ENCODE measurements around the gene CIB2. TPM values are rescaled to one million over a fixed set of nuclear protein-coding genes. Genes with fewer than 3 reads are reported as not detected.

CIB2 gene
- total RNA-seq, 1 donor from 2014 or later, result 3.7 TPM

GRCh38 chr15:78170848-78171773 is 39.9 kb upstream of the CIB2 start:
- intact Hi-C loops (cut with micrococcal nuclease), result loop anchor here (1.0 to 10.0 kb wide), 4 partner anchors 22 to 176 kb away; partner anchors contain the start of genes CIB2 and IDH3A
- peaks cover 46% of the 10 kb centered on the region for H3K36me3 Mint-ChIP-seq (ENCODE audit: low read depth)
- no peak for DNase-seq
- POLR2A ChIA-PET, result interaction anchor here (0.6 to 6.3 kb wide), 6 partner anchors 22 to 266 kb away, joined by 3 to 86 read pairs (median 4); partner anchors contain the start of genes CIB2, IDH3A and IREB2
- CTCF ChIA-PET, result interaction anchor here (1.5 to 3.1 kb wide), 3 partner anchors 24 to 40 kb away, joined by 5 to 13 read pairs (median 5); no protein-coding TSS in a partner anchor
- peak; percentile 73 for ATAC-seq (ENCODE audit: low read depth)
- H3K27me3 Mint-ChIP-seq, result no peaks in the 10 kb centered on the region
- H3K9me3 Mint-ChIP-seq, result no peaks in the 10 kb centered on the region
- H3K4me1 Mint-ChIP-seq, result peaks cover 92% of the 10 kb centered on the region
- no peak for TF ChIP-seq CTCF (IDR thresholded peaks at IDR 0.05)
- H3K4me3 Mint-ChIP-seq, result peak overlapping the region; percentile 77
- H3K27ac Mint-ChIP-seq, result peak overlapping the region; percentile 95

- Mint-ChIP-seq H3K27ac (peak overlapping the region; percentile 86), H3K36me3 (ENCODE audit: low read depth) (peaks cover 67% of the 10 kb centered on the region), H3K4me3 (peak overlapping the region; percentile 58), H3K4me1 (peaks cover 72% of the 10 kb centered on the region), H3K27me3 (no peaks in the 10 kb centered on the region), H3K9me3 (no peaks in the 10 kb centered on the region)
- peak; percentile 28 for ATAC-seq (ENCODE audit: low read depth)
- no peak for TF ChIP-seq CTCF (IDR thresholded peaks at IDR 0.05)
- no peak for DNase-seq
- intact Hi-C loops (cut with micrococcal nuclease), result no loop called here
- CTCF ChIA-PET, result interaction anchor here (1.0 to 3.2 kb wide), 2 partner anchors 27 to 55 kb away, joined by 3 to 15 read pairs; no protein-coding TSS in a partner anchor
- POLR2A ChIA-PET, result interaction anchor here (0.7 to 2.2 kb wide), 3 partner anchors 19 to 186 kb away, joined by 3 to 8 read pairs (median 5); partner anchors contain the start of gene IDH3A
Observed at GRCh38 chr15:78168608-78169007, 37.4 kb upstream of the CIB2 start.

GRCh38 chr15:78167227-78167888 is 36.1 kb upstream of the CIB2 start:
- POLR2A ChIA-PET, result interaction anchor here (0.6 to 2.2 kb wide), 4 partner anchors 15 to 35 kb away, joined by 3 to 8 read pairs (median 6); partner anchors contain the start of gene IDH3A
- Mint-ChIP-seq H3K27ac (peak overlapping the region; percentile 90), H3K9me3 (no peaks in the 10 kb centered on the region), H3K27me3 (no peaks in the 10 kb centered on the region), H3K4me3 (peak overlapping the region; percentile 61), H3K36me3 (ENCODE audit: low read depth) (peaks cover 72% of the 10 kb centered on the region), H3K4me1 (peaks cover 59% of the 10 kb centered on the region)
- DNase-seq (no peak), ATAC-seq (ENCODE audit: low read depth) (peak; percentile 73)
- no peak for TF ChIP-seq CTCF (IDR thresholded peaks at IDR 0.05)
- CTCF ChIA-PET, result interaction anchor here (3.2 kb wide), 1 partner anchor 28 kb away, joined by 15 read pairs; no protein-coding TSS in a partner anchor
- intact Hi-C loops (cut with micrococcal nuclease), result loop anchor here (1.0 kb wide), 2 partner anchors 11 to 18 kb away; partner anchors contain the start of gene IDH3A

- Mint-ChIP-seq H3K36me3 (ENCODE audit: low read depth) (peaks cover 81% of the 10 kb centered on the region), H3K9me3 (no peaks in the 10 kb centered on the region), H3K27ac (no peak overlapping the region), H3K4me1 (peaks cover 26% of the 10 kb centered on the region), H3K27me3 (no peaks in the 10 kb centered on the region), H3K4me3 (no peak overlapping the region)
- TF ChIP-seq CTCF (IDR thresholded peaks at IDR 0.05), result no peak
- intact Hi-C loops (cut with micrococcal nuclease), result no loop called here
- POLR2A ChIA-PET, result interaction anchor here (0.8 to 1.3 kb wide), 2 partner anchors 8 to 131 kb away, joined by 4 to 8 read pairs; no protein-coding TSS in a partner anchor
- ATAC-seq (ENCODE audit: low read depth), result no peak
- CTCF ChIA-PET, result no interaction called here
- DNase-seq, result no peak
Observed at GRCh38 chr15:78164010-78164409, 32.8 kb upstream of the CIB2 start.

All from activated B cell treated with CpG ODN at 0.5 μM for 24 hours (primary cell).